GM12873 (cell line): ENCODE data around the gene EOMES.

ENCODE experiments used
- TF ChIP-seq, protein P1 (sequence below): IDR thresholded peaks from 2 replicates; pipeline ENCODE4 v1.5.1; 2012; ENCODE audit warnings: low read depth, mild to moderate bottlenecking, moderate library complexity, low read length, control low read depth; ENCODE audit not compliant: insufficient read depth; ENCODE audit errors: missing control alignments

Gene EOMES

DNA sequence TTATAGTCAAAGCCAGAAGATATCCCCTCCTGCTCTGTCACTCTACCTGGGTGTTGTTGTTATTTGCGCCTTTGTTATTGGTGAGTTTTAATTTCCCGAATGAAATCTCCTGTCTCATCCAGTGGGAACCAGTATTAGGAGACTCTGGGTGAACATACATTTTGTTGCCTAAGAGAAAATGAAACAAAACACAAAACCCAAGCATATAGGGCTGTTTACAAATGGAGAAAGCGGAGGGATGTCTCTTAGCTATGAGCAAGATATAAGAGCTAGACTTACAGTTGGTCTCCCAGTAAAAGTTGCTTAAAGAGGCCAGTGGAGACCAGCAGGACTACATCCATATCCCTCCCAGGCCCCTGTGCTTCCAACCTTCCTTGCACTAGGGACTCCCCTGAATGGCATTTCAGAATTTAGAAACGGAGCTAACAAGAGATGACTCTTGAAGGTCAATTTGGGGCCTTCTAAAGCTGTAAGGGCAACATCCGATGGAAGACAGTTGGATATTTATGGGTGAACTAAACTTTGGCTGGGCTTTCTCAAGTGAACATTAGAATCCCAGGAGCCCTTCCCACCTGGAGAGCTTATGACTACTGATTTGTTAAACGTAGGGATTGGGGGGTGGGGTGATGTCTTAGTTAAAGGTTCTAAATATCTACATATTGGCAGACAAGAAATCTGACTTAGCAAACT is 2.7 kb downstream of the EOMES start:
- TF ChIP-seq, protein P1, sequence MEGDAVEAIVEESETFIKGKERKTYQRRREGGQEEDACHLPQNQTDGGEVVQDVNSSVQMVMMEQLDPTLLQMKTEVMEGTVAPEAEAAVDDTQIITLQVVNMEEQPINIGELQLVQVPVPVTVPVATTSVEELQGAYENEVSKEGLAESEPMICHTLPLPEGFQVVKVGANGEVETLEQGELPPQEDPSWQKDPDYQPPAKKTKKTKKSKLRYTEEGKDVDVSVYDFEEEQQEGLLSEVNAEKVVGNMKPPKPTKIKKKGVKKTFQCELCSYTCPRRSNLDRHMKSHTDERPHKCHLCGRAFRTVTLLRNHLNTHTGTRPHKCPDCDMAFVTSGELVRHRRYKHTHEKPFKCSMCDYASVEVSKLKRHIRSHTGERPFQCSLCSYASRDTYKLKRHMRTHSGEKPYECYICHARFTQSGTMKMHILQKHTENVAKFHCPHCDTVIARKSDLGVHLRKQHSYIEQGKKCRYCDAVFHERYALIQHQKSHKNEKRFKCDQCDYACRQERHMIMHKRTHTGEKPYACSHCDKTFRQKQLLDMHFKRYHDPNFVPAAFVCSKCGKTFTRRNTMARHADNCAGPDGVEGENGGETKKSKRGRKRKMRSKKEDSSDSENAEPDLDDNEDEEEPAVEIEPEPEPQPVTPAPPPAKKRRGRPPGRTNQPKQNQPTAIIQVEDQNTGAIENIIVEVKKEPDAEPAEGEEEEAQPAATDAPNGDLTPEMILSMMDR = no peak

DNA sequence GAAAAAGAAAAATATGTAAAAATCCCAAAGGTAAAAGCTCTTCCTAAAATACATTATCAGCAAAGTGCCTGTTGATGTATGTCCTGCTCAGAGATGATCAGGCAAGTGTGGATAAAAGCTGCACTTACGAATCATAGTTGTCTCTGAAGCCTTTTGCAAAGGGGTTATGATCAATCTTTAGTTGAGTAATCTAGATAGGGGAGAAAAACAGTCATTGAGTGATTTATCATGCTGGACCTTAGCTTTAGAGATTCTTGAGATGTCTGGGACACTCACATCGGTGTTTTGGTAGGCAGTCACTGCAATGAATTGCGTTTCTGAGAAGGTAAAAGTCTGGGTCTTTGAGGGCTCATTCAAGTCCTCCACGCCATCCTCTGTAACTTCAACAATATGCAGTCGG is 3.7 kb downstream of the EOMES start:
- TF ChIP-seq, protein P1 = no peak

DNA sequence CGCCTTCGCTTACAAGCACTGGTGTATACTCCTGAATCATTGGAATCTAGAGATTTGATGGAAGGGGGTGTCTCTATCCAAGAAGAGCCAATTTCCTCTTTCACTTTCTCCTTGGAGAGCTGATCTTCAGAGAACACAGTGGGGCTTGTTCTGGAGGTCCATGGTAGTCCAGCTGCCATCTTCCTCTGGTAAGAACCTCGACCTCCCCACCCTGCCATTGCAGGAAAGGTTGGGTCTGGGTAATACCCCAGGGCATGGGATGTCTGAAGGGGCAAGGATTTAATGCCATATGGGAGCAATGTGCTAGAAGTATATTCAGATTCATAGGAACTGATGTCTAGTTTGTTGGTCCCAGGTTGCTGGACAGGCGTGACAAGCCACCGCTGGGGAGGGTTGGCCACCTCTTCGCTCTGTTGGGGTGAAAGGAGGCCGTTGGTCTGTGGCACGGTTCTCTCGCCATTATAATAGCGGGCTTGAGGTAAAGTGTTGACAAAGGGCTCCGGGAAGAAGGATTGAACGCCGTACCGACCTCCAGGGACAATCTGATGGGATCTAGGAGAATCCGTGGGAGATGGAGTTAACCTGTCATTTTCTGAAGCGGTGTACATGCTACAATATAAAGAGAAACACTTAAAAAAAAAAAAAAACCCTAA is 4.8 kb downstream of the EOMES start:
- TF ChIP-seq, protein P1 = no peak

DNA sequence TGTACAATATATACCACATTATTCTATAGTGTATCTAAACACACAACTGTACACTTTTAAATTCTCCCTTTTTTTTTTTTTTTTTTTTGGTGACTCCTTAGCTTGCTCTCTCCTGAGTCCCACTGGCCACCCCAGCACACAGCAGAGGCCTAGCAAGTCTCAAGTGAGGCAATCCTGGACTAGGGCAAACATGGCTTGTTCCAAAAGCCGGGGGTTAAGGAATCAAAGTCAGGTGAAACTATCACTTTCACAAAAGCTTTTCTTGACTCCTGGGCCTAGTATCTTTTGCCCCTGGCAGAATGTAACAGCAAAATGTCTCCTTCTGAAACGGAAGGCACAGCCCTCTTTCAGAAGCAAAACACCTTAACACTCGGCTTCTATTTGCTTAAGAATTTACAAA is 5.8 kb downstream of the EOMES start:
- TF ChIP-seq, protein P1 = no peak

DNA sequence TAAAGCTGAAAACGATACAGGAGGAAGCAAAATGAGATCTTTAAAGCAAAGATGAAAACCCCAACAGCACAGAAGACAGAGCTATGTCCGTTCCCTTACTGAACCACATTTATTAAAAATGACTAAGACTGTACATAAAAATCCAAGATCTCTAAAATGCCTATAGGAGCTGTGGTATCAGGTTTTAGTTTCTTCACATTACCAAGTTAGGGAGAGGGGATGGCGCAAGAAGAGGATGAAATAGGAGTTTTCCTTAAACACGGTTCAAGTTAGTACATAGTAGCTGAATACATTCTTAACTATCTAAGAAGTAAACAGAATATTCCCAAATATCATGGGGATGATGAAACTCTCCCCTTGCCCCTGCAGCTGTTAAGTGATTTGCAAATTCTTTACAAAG is 6.3 kb downstream of the EOMES start:
- TF ChIP-seq, protein P1 = no peak

DNA sequence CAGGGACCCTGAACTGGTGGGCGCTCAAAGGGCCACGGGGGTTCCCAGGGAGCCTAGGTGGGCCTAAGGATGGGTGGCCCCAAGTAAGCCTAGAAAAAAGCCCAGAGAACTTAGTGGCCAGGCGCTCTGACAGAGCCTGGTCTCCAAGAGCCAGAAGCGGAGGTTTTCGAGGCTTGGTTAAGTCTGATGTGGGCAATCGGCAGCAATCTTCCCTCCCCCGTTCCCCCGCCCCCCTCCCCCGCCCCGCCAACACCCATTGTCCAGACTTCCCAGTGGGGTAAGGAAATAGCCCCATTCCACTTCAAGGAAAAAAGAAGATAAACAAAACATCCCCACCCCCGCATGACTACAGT is 6.7 kb downstream of the EOMES start:
- TF ChIP-seq, protein P1 = no peak

DNA sequence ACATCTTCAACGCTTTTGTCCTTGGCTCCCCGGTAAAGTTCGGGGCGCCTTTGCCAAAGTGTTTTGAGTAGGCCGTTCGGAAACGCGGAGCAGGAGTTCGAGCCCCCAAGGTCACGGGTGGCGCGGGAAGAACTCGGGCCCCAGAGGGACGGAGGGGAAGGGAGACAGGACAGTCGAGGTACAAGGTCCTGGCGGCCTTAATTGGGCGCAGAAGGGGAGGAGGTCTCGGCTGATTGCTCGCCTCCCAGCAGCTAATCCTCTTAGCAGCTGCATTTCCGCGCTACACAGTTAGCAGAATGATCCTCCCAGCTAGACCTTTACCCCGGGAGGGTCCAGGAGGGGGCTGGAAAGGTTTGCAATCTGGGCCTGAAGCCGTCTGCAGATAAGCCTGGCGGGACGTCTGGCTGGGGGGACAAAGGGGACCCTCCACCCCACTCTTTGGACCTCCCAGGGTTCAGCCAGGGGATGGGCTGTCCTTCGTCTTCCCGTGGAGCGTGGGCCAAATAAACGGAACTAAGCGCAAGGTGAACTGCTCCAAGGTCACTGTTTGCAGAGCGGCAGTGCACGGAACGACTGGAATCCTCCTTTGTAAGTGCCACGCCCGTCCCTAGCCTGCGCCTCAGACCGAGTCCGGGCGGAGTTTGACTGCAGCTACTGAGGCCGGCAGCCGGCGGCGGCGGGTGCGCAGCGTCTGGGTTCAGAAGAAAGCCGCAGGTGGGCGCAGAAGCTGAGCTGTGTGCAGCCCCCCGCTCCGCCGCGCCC is 7.2 kb downstream of the EOMES start:
- TF ChIP-seq, protein P1 = no peak
